MCF 10A (cell line): Measurements from ENCODE around the gene C1QL1. TPM values are rescaled to one million over a fixed set of nuclear protein-coding genes. Genes with fewer than 3 reads are reported as not detected.

ENCODE experiments used
- BruUV-seq: library from RNA; stranded (reverse); fragments of 400-500 nt; replicated peaks from 2 replicates; lab custom pipeline; 2021; lab: Mats Ljungman, UMichigan
- CTCF ChIA-PET: fragments of 300-600 bp; sonication (Branson Sonifier 250); formaldehyde crosslinking; extraction: SDS; loops from one replicate; lab custom pipeline; 2021; ENCODE audit warnings: antibody characterized with exemption, inconsistent platforms; lab: Yijun Ruan, JAX
- POLR2A ChIA-PET: fragments of 300-600, 350-650 bp; sonication (Branson Sonifier 250); formaldehyde crosslinking; extraction: SDS; loops from one replicate; lab custom pipeline; 2020; ENCODE audit warnings: antibody characterized with exemption, inconsistent platforms; lab: Yijun Ruan, JAX
- DNase-seq: peaks from one replicate; pipeline ENCODE4 v3.0.0-alpha.2; 2018; ENCODE audit not compliant: unreplicated experiment
- H3K27ac Mint-ChIP-seq: one replicate; pipeline ENCODE4 v1.8.0; 2022; ENCODE audit warnings: mild to moderate bottlenecking, low read depth, mixed read lengths; ENCODE audit not compliant: unreplicated experiment
- H3K27me3 Mint-ChIP-seq: one replicate; pipeline ENCODE4 v1.8.0; 2022; ENCODE audit warnings: mixed read lengths; ENCODE audit not compliant: insufficient read depth, unreplicated experiment
- H3K36me3 Mint-ChIP-seq: one replicate; pipeline ENCODE4 v1.8.0; 2022; ENCODE audit warnings: mild to moderate bottlenecking, moderate library complexity, mixed read lengths; ENCODE audit not compliant: insufficient read depth, unreplicated experiment
- H3K4me1 Mint-ChIP-seq: one replicate; pipeline ENCODE4 v1.8.0; 2022; ENCODE audit warnings: mixed read lengths; ENCODE audit not compliant: insufficient read depth, unreplicated experiment
- H3K4me3 Mint-ChIP-seq: one replicate; pipeline ENCODE4 v1.8.0; 2022; ENCODE audit warnings: mild to moderate bottlenecking, moderate library complexity, mixed read lengths; ENCODE audit not compliant: unreplicated experiment
- H3K9me3 Mint-ChIP-seq: one replicate; pipeline ENCODE4 v1.8.0; 2022; ENCODE audit warnings: mixed read lengths; ENCODE audit not compliant: unreplicated experiment
- intact Hi-C: fragments of 100-400 bp; cut with micrococcal nuclease; formaldehyde crosslinking; loops from 2 replicates; pipeline ENCODE4 v1.14.1; 2022
- total RNA-seq: library from RNA; stranded (reverse); gene quantifications from 2 replicates; pipeline ENCODE4 v1.2.3, GENCODE V29; 2022
- TF ChIP-seq, protein P1 (sequence below): fragments of 200-600 bp; IDR thresholded peaks from one replicate; pipeline ENCODE4 v1.8.0; 2022; ENCODE audit warnings: antibody characterized with exemption, mild to moderate bottlenecking; ENCODE audit not compliant: unreplicated experiment

C1QL1 gene
- total RNA-seq, 1 experiment from 2014 or later: 0.96 TPM

DNA sequence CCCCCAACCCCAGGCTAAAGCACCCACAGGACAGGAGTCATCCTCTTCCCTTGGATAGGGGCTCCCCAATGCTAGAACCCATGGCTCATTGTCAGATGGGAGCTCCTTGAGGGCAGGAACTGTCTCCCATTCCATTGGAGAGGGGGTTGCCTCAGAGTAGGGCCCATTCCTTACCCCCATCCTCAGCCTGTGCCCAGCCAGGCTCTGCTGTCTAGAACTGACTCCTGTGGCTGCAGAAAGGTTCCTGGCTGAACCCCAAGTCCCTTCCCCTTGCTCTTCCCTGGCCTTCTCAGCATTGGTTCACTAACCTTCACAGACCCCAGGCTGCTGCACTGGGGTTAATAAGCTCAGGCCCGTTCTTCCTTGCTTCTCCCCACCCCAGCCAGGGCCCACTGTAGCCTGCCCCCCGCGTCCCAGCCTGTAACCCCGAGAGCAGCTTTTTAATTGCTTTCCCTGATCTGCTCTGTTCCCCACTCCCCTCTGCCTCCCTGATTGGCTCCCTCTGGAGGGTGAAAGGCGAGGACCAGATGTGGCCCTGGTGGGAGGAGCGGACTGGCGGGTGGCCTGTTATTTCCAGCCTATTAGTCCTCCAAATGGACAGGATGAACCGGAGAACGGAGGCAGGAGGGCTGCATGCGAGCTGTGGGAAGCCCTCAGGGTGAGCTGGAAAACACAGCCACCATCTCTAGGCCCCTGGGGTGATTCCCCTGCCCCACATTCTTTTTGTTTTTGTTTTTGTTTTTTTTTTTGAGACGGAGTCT, 46.8 kb downstream of the C1QL1 start:
- TF ChIP-seq, protein P1, sequence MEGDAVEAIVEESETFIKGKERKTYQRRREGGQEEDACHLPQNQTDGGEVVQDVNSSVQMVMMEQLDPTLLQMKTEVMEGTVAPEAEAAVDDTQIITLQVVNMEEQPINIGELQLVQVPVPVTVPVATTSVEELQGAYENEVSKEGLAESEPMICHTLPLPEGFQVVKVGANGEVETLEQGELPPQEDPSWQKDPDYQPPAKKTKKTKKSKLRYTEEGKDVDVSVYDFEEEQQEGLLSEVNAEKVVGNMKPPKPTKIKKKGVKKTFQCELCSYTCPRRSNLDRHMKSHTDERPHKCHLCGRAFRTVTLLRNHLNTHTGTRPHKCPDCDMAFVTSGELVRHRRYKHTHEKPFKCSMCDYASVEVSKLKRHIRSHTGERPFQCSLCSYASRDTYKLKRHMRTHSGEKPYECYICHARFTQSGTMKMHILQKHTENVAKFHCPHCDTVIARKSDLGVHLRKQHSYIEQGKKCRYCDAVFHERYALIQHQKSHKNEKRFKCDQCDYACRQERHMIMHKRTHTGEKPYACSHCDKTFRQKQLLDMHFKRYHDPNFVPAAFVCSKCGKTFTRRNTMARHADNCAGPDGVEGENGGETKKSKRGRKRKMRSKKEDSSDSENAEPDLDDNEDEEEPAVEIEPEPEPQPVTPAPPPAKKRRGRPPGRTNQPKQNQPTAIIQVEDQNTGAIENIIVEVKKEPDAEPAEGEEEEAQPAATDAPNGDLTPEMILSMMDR: no peak
- ChIA-PET POLR2A (interaction anchor here (1.1 to 4.6 kb wide), 6 partner anchors 47 to 110 kb away, joined by 3 to 51 read pairs (median 6); partner anchors contain the start of gene C1QL1), CTCF (interaction anchor here (0.5 to 7.7 kb wide), 24 partner anchors 10 to 768 kb away, joined by 3 to 211 read pairs (median 5); partner anchors contain the start of genes ACBD4 and EFTUD2)
- Mint-ChIP-seq H3K27me3 (no peaks in the 10 kb centered on the region), H3K36me3 (no peaks in the 10 kb centered on the region), H3K4me1 (peaks cover 14% of the 10 kb centered on the region), H3K27ac (no peak overlapping the region), H3K9me3 (no peaks in the 10 kb centered on the region), H3K4me3 (no peak overlapping the region)
- intact Hi-C loops: no loop called here
- BruUV-seq: no TSS peak
- no peak for DNase-seq

DNA sequence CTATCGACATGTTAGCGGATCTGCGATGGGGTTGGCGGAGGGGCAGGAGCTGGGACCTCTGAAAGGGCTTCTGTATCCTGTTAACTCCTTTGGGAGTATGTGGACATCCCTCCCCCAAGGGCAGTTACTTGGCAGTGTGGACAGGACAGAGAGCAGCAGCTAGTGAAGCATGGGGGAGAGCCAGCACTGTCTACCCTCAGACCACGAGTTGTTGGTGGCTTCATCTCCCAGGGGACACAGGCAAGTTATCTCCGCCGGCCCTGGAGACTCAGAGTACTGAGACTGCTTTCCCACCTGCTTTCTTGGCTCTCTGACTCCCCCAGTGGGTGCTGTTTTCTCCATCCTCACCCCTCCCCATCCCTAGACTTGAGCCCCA, 47.5 kb downstream of the C1QL1 start:
- BruUV-seq: no TSS peak
- ChIA-PET POLR2A (interaction anchor here (0.8 to 4.6 kb wide), 10 partner anchors 16 to 179 kb away, joined by 3 to 51 read pairs (median 6); partner anchors contain the start of gene C1QL1), CTCF (interaction anchor here (0.5 to 7.7 kb wide), 44 partner anchors 10 to 768 kb away, joined by 3 to 211 read pairs (median 4); partner anchors contain the start of gene EFTUD2)
- peaks cover 19% of the 10 kb centered on the region for H3K4me1 Mint-ChIP-seq
- H3K36me3 Mint-ChIP-seq: no peaks in the 10 kb centered on the region
- no peaks in the 10 kb centered on the region for H3K27me3 Mint-ChIP-seq
- H3K4me3 Mint-ChIP-seq: no peak overlapping the region
- DNase-seq: no peak
- TF ChIP-seq, protein P1: no peak
- no peak overlapping the region for H3K27ac Mint-ChIP-seq
- intact Hi-C loops: loop anchor here (1.0 kb wide), 3 partner anchors 86 to 179 kb away; no protein-coding TSS in a partner anchor
- H3K9me3 Mint-ChIP-seq: no peaks in the 10 kb centered on the region

- peak; percentile 85 for DNase-seq
- BruUV-seq: no TSS peak
- Mint-ChIP-seq H3K9me3 (no peaks in the 10 kb centered on the region), H3K4me3 (no peak overlapping the region), H3K36me3 (no peaks in the 10 kb centered on the region), H3K27ac (no peak overlapping the region), H3K27me3 (no peaks in the 10 kb centered on the region), H3K4me1 (peaks cover 19% of the 10 kb centered on the region)
- ChIA-PET CTCF (interaction anchor here (0.5 to 7.7 kb wide), 46 partner anchors 11 to 567 kb away, joined by 3 to 211 read pairs (median 4); partner anchors contain the start of gene EFTUD2), POLR2A (interaction anchor here (0.6 to 4.6 kb wide), 11 partner anchors 16 to 180 kb away, joined by 3 to 51 read pairs (median 6); partner anchors contain the start of gene C1QL1)
- TF ChIP-seq, protein P1: peak; percentile 81
- intact Hi-C loops: loop anchor here (1.0 to 5.0 kb wide), 4 partner anchors 86 to 212 kb away; partner anchors contain the start of gene PLCD3
Measured at GRCh38 chr17:44919885-44920564, 48.1 kb downstream of the C1QL1 start.
